GM23338 (cell line): ENCODE results near the gene ETV5. TPM values are rescaled to one million over a fixed set of nuclear protein-coding genes. Genes with fewer than 3 reads are reported as not detected.

ENCODE experiments used
- ATAC-seq: fragments of 200-7000 bp; cut with Tn5 transposase; 3 replicates; pipeline ENCODE4 v1.9.1; 2020
- DNase-seq: peaks from one replicate; pipeline ENCODE4 v3.0.0-alpha.2; 2015; ENCODE audit warnings: low spot score
- H2AFZ ChIP-seq: fragments of 200-600 bp; sonication (generic); 2 replicates; pipeline ENCODE4 v1.8.0; 2016; ENCODE audit warnings: antibody characterized with exemption, mild to moderate bottlenecking, moderate library complexity
- H3F3A ChIP-seq: fragments of 200-600 bp; sonication (generic); replicated peaks from 2 replicates; pipeline ENCODE4 v1.8.0; 2017; ENCODE audit warnings: antibody characterized with exemption, mixed run types, low read depth
- H3K27ac ChIP-seq: fragments of 200-600 bp; sonication (generic); 2 replicates; pipeline ENCODE4 v1.6.1; 2016; ENCODE audit warnings: low read depth
- H3K27me3 ChIP-seq: fragments of 200-600 bp; sonication (generic); 2 replicates; pipeline ENCODE4 v1.8.0; 2016; ENCODE audit warnings: mild to moderate bottlenecking, mixed run types, moderate library complexity; ENCODE audit not compliant: insufficient read depth
- H3K36me3 ChIP-seq: fragments of 200-600 bp; sonication (generic); 2 replicates; pipeline ENCODE4 v1.8.0; 2016; ENCODE audit warnings: mild to moderate bottlenecking; ENCODE audit not compliant: insufficient read depth
- H3K4me1 ChIP-seq: fragments of 200-600 bp; sonication (generic); 2 replicates; pipeline ENCODE4 v1.8.0; 2016; ENCODE audit warnings: mild to moderate bottlenecking, moderate library complexity; ENCODE audit not compliant: insufficient read depth
- H3K4me2 ChIP-seq: fragments of 200-600 bp; sonication (generic); 2 replicates; pipeline ENCODE4 v1.7.1; 2017; ENCODE audit warnings: mixed run types
- H3K4me3 ChIP-seq: fragments of 200-600 bp; sonication (generic); 2 replicates; pipeline ENCODE4 v1.6.1; 2016; ENCODE audit warnings: mixed run types
- H3K79me2 ChIP-seq: fragments of 200-600 bp; sonication (generic); replicated peaks from 2 replicates; pipeline ENCODE4 v1.8.0; 2017; ENCODE audit warnings: mild to moderate bottlenecking; ENCODE audit not compliant: insufficient read depth
- H3K9me2 ChIP-seq: fragments of 200-600 bp; sonication (generic); 2 replicates; pipeline ENCODE4 v1.8.0; 2017; ENCODE audit not compliant: insufficient read depth
- H4K20me1 ChIP-seq: fragments of 200-600 bp; sonication (generic); replicated peaks from 2 replicates; pipeline ENCODE4 v1.8.0; 2017; ENCODE audit warnings: mild to moderate bottlenecking; ENCODE audit not compliant: insufficient read depth
- H3K27ac Mint-ChIP-seq: 2 replicates; pipeline ENCODE4 v1.8.0; 2020; ENCODE audit warnings: inconsistent platforms, mild to moderate bottlenecking, moderate library complexity, mixed read lengths
- H3K27me3 Mint-ChIP-seq: 3 replicates; pipeline ENCODE4 v1.8.0; 2022; ENCODE audit warnings: low read depth, mild to moderate bottlenecking, moderate library complexity, mixed read lengths, inconsistent platforms; ENCODE audit not compliant: insufficient read depth, poor library complexity
- H3K36me3 Mint-ChIP-seq: 3 replicates; pipeline ENCODE4 v1.8.0; 2021; ENCODE audit warnings: low read depth, mild to moderate bottlenecking, inconsistent platforms, moderate library complexity, mixed read lengths
- H3K4me1 Mint-ChIP-seq: 3 replicates; pipeline ENCODE4 v1.8.0; 2020; ENCODE audit warnings: mild to moderate bottlenecking, inconsistent platforms, mixed read lengths
- H3K4me3 Mint-ChIP-seq: 3 replicates; pipeline ENCODE4 v1.8.0; 2021; ENCODE audit warnings: moderate library complexity, mild to moderate bottlenecking, inconsistent platforms, mixed read lengths
- H3K9me3 Mint-ChIP-seq: 3 replicates; pipeline ENCODE4 v1.8.0; 2020; ENCODE audit warnings: moderate library complexity, mild to moderate bottlenecking, inconsistent platforms, mixed read lengths
- CREB1 ChIP-seq: fragments of 250-450 bp; sonication (Bioruptor Pico); IDR thresholded peaks from 2 replicates; pipeline ENCODE4 v1.5.0; 2020; ENCODE audit warnings: low read depth, mild to moderate bottlenecking, moderate library complexity
- JUNB ChIP-seq: IDR thresholded peaks from one replicate; pipeline ENCODE4 v1.6.1; 2016; ENCODE audit warnings: antibody characterized with exemption; ENCODE audit not compliant: unreplicated experiment
- NANOG ChIP-seq: IDR thresholded peaks from 2 replicates; pipeline ENCODE4 v1.6.1; 2016; ENCODE audit warnings: antibody characterized with exemption, borderline replicate concordance
- STAT1 ChIP-seq: IDR thresholded peaks from one replicate; pipeline ENCODE4 v1.6.1; 2016; ENCODE audit warnings: antibody characterized with exemption; ENCODE audit not compliant: unreplicated experiment
- polyA plus RNA-seq: library from polyadenylated mRNA; unstranded; fragments of >200 nt; fragmentation: Nextera tagmentation; extraction: Ambion mirVana; gene quantifications from 2 replicates; pipeline ENCODE4 v1.2.1, GENCODE V29; 2016
- total RNA-seq: library from RNA; depleted of rRNA; stranded (reverse); fragments of >200 nt; shearing (Covaris generic); gene quantifications from 2 replicates; pipeline ENCODE4 v1.2.3, GENCODE V29; 2014
- TF ChIP-seq, protein P1 (sequence below): fragments of 250-450 bp; sonication (Bioruptor Pico); IDR thresholded peaks from 2 replicates; pipeline ENCODE4 v1.5.0; 2020; ENCODE audit warnings: mild to moderate bottlenecking, moderate library complexity
- TF ChIP-seq, protein P2 (sequence below): IDR thresholded peaks from 2 replicates; pipeline ENCODE4 v1.6.1; 2016; ENCODE audit warnings: antibody characterized with exemption

ETV5 gene
- total and polyA plus RNA-seq, 2 experiments from 2014 or later: 33.5 to 57.1 TPM

DNA sequence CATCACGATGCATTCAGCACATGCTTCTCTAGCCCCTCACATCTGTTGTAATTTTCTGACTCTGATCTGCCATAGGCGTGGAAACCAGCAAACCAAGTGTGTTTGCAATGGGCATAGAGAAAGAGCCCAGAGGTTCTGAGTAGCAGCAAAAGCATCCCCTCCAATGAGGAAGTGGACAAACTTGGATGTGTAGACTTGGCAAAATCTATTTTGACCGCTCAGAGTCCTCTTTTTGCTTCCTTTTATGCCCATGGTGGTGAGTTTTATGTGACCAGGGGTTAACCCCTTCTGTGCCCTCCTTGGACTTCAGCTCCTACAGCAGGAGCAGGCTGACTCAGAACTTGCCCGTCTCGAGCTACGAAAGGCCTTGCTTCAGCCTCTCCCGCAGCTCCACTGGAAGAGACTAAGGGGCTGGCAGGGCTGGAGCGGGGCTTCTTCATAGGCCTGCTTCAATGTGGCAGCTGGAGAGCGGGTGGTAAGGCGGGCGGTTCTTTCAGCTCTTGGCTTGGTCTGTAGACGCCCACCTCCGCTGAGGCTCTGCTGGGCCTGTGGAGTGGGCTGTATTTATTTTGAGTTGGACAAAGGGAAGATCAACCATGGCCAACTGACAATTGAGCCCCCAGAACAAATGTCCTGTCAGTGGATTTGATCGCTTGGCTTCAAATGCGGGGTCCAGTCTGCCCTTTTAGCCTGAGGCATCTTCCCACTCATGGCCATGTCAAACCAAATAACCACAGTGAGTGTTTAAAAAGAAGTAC, 6.5 kb upstream of the ETV5 start:
- H3K4me1 ChIP-seq: peaks cover 19% of the 10 kb centered on the region
- no peak overlapping the region for H2AFZ ChIP-seq
- H3K9me3 Mint-ChIP-seq: no peaks in the 10 kb centered on the region
- H3K9me2 ChIP-seq: no peaks in the 10 kb centered on the region
- H3K4me3 Mint-ChIP-seq: no peak overlapping the region
- H3K79me2 ChIP-seq: no peaks in the 10 kb centered on the region
- peaks cover 3% of the 10 kb centered on the region; the same call in 1 of the 2 replicates for H3F3A ChIP-seq
- no peaks in the 10 kb centered on the region for H4K20me1 ChIP-seq
- no peaks in the 10 kb centered on the region for H3K36me3 ChIP-seq
- TF ChIP-seq, protein P1, sequence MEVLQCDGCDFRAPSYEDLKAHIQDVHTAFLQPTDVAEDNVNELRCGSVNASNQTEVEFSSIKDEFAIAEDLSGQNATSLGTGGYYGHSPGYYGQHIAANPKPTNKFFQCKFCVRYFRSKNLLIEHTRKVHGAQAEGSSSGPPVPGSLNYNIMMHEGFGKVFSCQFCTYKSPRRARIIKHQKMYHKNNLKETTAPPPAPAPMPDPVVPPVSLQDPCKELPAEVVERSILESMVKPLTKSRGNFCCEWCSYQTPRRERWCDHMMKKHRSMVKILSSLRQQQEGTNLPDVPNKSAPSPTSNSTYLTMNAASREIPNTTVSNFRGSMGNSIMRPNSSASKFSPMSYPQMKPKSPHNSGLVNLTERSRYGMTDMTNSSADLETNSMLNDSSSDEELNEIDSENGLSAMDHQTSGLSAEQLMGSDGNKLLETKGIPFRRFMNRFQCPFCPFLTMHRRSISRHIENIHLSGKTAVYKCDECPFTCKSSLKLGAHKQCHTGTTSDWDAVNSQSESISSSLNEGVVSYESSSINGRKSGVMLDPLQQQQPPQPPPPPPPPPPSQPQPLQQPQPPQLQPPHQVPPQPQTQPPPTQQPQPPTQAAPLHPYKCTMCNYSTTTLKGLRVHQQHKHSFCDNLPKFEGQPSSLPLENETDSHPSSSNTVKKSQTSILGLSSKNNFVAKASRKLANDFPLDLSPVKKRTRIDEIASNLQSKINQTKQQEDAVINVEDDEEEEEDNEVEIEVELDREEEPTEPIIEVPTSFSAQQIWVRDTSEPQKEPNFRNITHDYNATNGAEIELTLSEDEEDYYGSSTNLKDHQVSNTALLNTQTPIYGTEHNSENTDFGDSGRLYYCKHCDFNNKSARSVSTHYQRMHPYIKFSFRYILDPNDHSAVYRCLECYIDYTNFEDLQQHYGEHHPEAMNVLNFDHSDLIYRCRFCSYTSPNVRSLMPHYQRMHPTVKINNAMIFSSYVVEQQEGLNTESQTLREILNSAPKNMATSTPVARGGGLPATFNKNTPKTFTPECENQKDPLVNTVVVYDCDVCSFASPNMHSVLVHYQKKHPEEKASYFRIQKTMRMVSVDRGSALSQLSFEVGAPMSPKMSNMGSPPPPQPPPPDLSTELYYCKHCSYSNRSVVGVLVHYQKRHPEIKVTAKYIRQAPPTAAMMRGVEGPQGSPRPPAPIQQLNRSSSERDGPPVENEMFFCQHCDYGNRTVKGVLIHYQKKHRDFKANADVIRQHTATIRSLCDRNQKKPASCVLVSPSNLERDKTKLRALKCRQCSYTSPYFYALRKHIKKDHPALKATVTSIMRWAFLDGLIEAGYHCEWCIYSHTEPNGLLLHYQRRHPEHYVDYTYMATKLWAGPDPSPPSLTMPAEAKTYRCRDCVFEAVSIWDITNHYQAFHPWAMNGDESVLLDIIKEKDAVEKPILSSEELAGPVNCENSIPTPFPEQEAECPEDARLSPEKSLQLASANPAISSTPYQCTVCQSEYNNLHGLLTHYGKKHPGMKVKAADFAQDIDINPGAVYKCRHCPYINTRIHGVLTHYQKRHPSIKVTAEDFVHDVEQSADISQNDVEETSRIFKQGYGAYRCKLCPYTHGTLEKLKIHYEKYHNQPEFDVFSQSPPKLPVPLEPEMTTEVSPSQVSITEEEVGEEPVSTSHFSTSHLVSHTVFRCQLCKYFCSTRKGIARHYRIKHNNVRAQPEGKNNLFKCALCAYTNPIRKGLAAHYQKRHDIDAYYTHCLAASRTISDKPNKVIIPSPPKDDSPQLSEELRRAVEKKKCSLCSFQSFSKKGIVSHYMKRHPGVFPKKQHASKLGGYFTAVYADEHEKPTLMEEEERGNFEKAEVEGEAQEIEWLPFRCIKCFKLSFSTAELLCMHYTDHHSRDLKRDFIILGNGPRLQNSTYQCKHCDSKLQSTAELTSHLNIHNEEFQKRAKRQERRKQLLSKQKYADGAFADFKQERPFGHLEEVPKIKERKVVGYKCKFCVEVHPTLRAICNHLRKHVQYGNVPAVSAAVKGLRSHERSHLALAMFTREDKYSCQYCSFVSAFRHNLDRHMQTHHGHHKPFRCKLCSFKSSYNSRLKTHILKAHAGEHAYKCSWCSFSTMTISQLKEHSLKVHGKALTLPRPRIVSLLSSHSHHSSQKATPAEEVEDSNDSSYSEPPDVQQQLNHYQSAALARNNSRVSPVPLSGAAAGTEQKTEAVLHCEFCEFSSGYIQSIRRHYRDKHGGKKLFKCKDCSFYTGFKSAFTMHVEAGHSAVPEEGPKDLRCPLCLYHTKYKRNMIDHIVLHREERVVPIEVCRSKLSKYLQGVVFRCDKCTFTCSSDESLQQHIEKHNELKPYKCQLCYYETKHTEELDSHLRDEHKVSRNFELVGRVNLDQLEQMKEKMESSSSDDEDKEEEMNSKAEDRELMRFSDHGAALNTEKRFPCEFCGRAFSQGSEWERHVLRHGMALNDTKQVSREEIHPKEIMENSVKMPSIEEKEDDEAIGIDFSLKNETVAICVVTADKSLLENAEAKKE (CRISPR knock-in tag): no peak
- TF ChIP-seq CREB1 (CRISPR knock-in tag): no peak
- no peak for TF ChIP-seq JUNB
- TF ChIP-seq NANOG: no peak
- TF ChIP-seq, protein P2, sequence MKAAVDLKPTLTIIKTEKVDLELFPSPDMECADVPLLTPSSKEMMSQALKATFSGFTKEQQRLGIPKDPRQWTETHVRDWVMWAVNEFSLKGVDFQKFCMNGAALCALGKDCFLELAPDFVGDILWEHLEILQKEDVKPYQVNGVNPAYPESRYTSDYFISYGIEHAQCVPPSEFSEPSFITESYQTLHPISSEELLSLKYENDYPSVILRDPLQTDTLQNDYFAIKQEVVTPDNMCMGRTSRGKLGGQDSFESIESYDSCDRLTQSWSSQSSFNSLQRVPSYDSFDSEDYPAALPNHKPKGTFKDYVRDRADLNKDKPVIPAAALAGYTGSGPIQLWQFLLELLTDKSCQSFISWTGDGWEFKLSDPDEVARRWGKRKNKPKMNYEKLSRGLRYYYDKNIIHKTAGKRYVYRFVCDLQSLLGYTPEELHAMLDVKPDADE: no peak
- no peak for TF ChIP-seq STAT1
- DNase-seq (no peak), ATAC-seq (no peak)
- H3K27ac ChIP-seq: no peak overlapping the region
- peaks cover 61% of the 10 kb centered on the region for H3K27me3 ChIP-seq
- H3K27ac Mint-ChIP-seq: no peak overlapping the region
- peaks cover 51% of the 10 kb centered on the region for H3K27me3 Mint-ChIP-seq
- no peak overlapping the region for H3K4me3 ChIP-seq
- H3K4me1 Mint-ChIP-seq: peaks cover 30% of the 10 kb centered on the region
- H3K4me2 ChIP-seq: no peak overlapping the region
- no peaks in the 10 kb centered on the region for H3K36me3 Mint-ChIP-seq
